ENCODE results near the gene NCKAP1.

NCKAP1 gene

DNA sequence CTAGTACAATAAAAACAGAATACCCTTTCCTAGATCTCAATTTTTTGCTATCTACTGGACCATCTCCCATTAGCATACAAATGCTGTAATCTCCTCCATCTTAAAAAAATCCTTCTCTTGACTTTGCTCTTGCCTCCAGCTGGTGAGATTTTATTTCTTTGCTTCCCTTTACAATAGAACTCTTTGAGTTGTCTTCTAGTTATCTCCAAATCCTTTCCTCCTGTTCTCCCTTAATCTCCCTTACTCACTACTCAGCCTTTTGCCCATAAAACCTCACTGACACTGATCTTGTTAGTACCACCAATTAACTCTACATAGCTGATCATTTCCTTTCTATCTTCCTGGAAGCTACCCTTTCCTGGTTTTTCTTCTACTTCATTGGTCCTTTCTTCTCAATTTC is 108.3 kb downstream of the NCKAP1 start:
- Histone ChIP-seq H3K36me3 (ENCODE audit: control insufficient read depth in 1 of 2, insufficient read depth in 2 of 2, low read length in 2 of 2) (peaks cover 4 to 5% of the 10 kb centered on the region in 2 experiments), H2BK5ac (ENCODE audit: low read depth, low read length, poor library complexity) (no peak overlapping the region), H4K8ac (ENCODE audit: low read depth, low read length) (no peak overlapping the region)

DNA sequence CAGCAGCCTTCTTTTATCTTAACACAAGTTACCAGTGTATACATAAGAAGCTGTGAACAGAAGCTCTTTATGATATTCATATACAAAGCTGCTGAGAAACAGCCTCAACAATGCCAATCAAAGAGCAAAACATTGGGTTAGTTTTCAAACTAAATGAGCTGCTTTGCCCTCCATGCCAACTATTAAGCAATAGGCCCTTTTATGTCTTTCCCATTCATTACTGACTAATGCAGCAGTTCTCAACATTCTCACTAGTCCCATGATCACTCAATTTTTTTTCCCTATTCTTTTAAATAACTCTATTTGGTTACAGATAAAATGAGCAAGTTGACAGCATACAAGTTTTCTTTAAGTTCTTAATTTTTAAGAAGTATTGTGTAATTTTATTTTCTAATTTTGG is 114.0 kb downstream of the NCKAP1 start:
- DNase-seq = no peak
- Histone ChIP-seq H3K4me2 (ENCODE audit: low read length) (no peak overlapping the region), H2BK5ac (ENCODE audit: low read depth, low read length, poor library complexity) (no peak overlapping the region), H3K79me1 (ENCODE audit: low read length) (no peaks in the 10 kb centered on the region), H3K27me3 (ENCODE audit: insufficient read depth, low read length) (no peaks in the 10 kb centered on the region), H3K4me1 (ENCODE audit: control insufficient read depth in 1 of 2, insufficient read depth in 2 of 2, low read length in 2 of 2) (no peaks in the 10 kb centered on the region), H3K36me3 (ENCODE audit: control insufficient read depth in 1 of 2, insufficient read depth in 2 of 2, low read length in 2 of 2) (peaks cover 6 to 19% of the 10 kb centered on the region in 2 experiments), H3K9me3 (ENCODE audit: insufficient read depth, low read depth, low read length) (no peaks in the 10 kb centered on the region), H3K9ac (ENCODE audit: low read length) (no peak overlapping the region), H3K14ac (ENCODE audit: low read length) (no peak overlapping the region), H3K79me2 (ENCODE audit: control insufficient read depth, insufficient read depth, low read length, poor library complexity) (no peaks in the 10 kb centered on the region), H2AK5ac (ENCODE audit: low read length) (no peak overlapping the region), H3K27ac (ENCODE audit: low read depth, low read length) (no peak overlapping the region), H3K4me3 (ENCODE audit: low read depth, low read length) (no peak overlapping the region), H3K23ac (ENCODE audit: low read length) (no peak overlapping the region), H2AFZ (ENCODE audit: insufficient read depth, low read length, poor library complexity) (no peak overlapping the region), H4K12ac (ENCODE audit: low read depth, low read length) (no peak overlapping the region), H3K18ac (ENCODE audit: low read length) (no peak overlapping the region), H3K4ac (ENCODE audit: low read depth, low read length) (no peak overlapping the region), H4K8ac (ENCODE audit: low read depth, low read length) (no peak overlapping the region), H2BK120ac (ENCODE audit: insufficient read depth, low read length, poor library complexity) (no peak overlapping the region), H4K91ac (ENCODE audit: low read depth, low read length) (no peak overlapping the region), H2BK12ac (ENCODE audit: low read length) (no peak overlapping the region)

More for the DNA sequence above, 108.3 kb downstream of the NCKAP1 start:
- Histone ChIP-seq H3K23ac (ENCODE audit: low read length) (no peak overlapping the region), H4K91ac (ENCODE audit: low read depth, low read length) (no peak overlapping the region), H2AK5ac (ENCODE audit: low read length) (no peak overlapping the region), H2BK12ac (ENCODE audit: low read length) (no peak overlapping the region), H3K79me2 (ENCODE audit: control insufficient read depth, insufficient read depth, low read length, poor library complexity) (no peaks in the 10 kb centered on the region), H3K14ac (ENCODE audit: low read length) (no peak overlapping the region), H3K79me1 (ENCODE audit: low read length) (no peaks in the 10 kb centered on the region), H3K4me1 (ENCODE audit: control insufficient read depth in 1 of 2, insufficient read depth in 2 of 2, low read length in 2 of 2) (no peaks in the 10 kb centered on the region), H3K27ac (ENCODE audit: low read depth, low read length) (no peak overlapping the region), H3K4me3 (ENCODE audit: low read depth, low read length) (no peak overlapping the region), H3K27me3 (ENCODE audit: insufficient read depth, low read length) (no peaks in the 10 kb centered on the region), H3K18ac (ENCODE audit: low read length) (no peak overlapping the region), H3K4ac (ENCODE audit: low read depth, low read length) (no peak overlapping the region), H3K4me2 (ENCODE audit: low read length) (no peak overlapping the region), H4K12ac (ENCODE audit: low read depth, low read length) (no peak overlapping the region), H2BK120ac (ENCODE audit: insufficient read depth, low read length, poor library complexity) (no peak overlapping the region), H3K9ac (ENCODE audit: low read length) (no peak overlapping the region), H2AFZ (ENCODE audit: insufficient read depth, low read length, poor library complexity) (no peak overlapping the region), H3K9me3 (ENCODE audit: insufficient read depth, low read depth, low read length) (no peaks in the 10 kb centered on the region)
- DNase-seq = no peak

DNA sequence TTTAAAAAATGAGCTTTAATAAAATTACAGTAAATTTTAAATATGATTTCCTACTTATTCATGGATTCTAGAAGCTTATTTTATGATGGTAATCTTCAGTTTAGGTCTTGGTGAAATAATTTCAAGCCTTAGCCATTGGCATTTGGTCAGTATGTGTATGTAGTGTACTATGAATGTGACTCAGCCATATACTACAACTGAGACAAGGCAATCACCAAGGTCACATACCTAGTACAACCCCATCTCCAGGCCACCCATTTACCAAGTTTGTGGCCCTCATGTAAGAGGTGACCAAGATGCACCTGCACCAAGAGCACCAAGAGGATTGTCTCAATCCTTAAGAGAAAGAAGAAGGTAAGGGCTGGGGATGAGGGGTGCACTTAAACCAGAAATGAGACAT is 117.0 kb downstream of the NCKAP1 start:
- no peak overlapping the region for H3K27ac ChIP-seq (ENCODE audit: low read depth, low read length)
- H3K36me3 ChIP-seq (ENCODE audit: control insufficient read depth in 1 of 2, insufficient read depth in 2 of 2, low read length in 2 of 2) = peaks cover 6 to 17% of the 10 kb centered on the region in 2 experiments
- H3K18ac ChIP-seq (ENCODE audit: low read length) = no peak overlapping the region
- H3K79me2 ChIP-seq (ENCODE audit: control insufficient read depth, insufficient read depth, low read length, poor library complexity) = no peaks in the 10 kb centered on the region
- H3K23ac ChIP-seq (ENCODE audit: low read length) = no peak overlapping the region
- H3K27me3 ChIP-seq (ENCODE audit: insufficient read depth, low read length) = no peaks in the 10 kb centered on the region
- no peak overlapping the region for H4K12ac ChIP-seq (ENCODE audit: low read depth, low read length)
- no peak overlapping the region for H3K4me2 ChIP-seq (ENCODE audit: low read length)
- no peak overlapping the region for H3K9ac ChIP-seq (ENCODE audit: low read length)
- H3K14ac ChIP-seq (ENCODE audit: low read length) = no peak overlapping the region
- no peak overlapping the region for H2BK120ac ChIP-seq (ENCODE audit: insufficient read depth, low read length, poor library complexity)
- H2BK5ac ChIP-seq (ENCODE audit: low read depth, low read length, poor library complexity) = no peak overlapping the region
- H3K4me1 ChIP-seq (ENCODE audit: control insufficient read depth in 1 of 2, insufficient read depth in 2 of 2, low read length in 2 of 2) = no peaks in the 10 kb centered on the region
- H3K4ac ChIP-seq (ENCODE audit: low read depth, low read length) = no peak overlapping the region
- DNase-seq = no peak
- H2AFZ ChIP-seq (ENCODE audit: insufficient read depth, low read length, poor library complexity) = no peak overlapping the region
- no peak overlapping the region for H2BK12ac ChIP-seq (ENCODE audit: low read length)
- H3K79me1 ChIP-seq (ENCODE audit: low read length) = no peaks in the 10 kb centered on the region
- no peak overlapping the region for H2AK5ac ChIP-seq (ENCODE audit: low read length)
- no peak overlapping the region for H3K4me3 ChIP-seq (ENCODE audit: low read depth, low read length)
- H3K9me3 ChIP-seq (ENCODE audit: insufficient read depth, low read depth, low read length) = no peaks in the 10 kb centered on the region
- H4K8ac ChIP-seq (ENCODE audit: low read depth, low read length) = no peak overlapping the region
- H4K91ac ChIP-seq (ENCODE audit: low read depth, low read length) = no peak overlapping the region

DNA sequence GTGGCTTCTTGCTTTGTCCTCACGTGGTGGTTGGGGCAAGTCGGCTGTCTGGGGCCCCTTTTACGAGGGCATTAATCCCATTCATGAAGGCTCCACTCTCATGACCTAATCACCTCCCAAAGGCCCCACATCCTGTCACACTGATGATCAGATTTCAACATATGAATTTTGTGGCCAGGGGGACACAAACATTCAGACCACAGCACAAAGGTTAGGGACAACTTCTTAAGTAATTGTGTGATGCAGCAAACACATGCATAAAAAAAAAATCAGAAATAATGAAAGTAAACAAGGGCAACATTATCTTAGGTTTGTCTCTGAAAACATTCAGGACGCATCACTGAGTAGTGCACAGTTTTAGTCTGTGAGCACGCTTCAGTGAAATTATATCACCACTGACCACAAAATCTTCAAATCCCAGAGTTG is 117.6 kb downstream of the NCKAP1 start:
- Histone ChIP-seq H2BK12ac (ENCODE audit: low read length) (no peak overlapping the region), H3K79me2 (ENCODE audit: control insufficient read depth, insufficient read depth, low read length, poor library complexity) (no peaks in the 10 kb centered on the region), H4K8ac (ENCODE audit: low read depth, low read length) (no peak overlapping the region), H2AFZ (ENCODE audit: insufficient read depth, low read length, poor library complexity) (no peak overlapping the region), H2BK5ac (ENCODE audit: low read depth, low read length, poor library complexity) (no peak overlapping the region), H3K36me3 (ENCODE audit: control insufficient read depth in 1 of 2, insufficient read depth in 2 of 2, low read length in 2 of 2) (peaks cover 6 to 17% of the 10 kb centered on the region in 2 experiments), H3K18ac (ENCODE audit: low read length) (no peak overlapping the region), H4K12ac (ENCODE audit: low read depth, low read length) (no peak overlapping the region), H3K4me2 (ENCODE audit: low read length) (no peak overlapping the region), H3K4me1 (ENCODE audit: control insufficient read depth in 1 of 2, insufficient read depth in 2 of 2, low read length in 2 of 2) (peaks cover 4% of the 10 kb centered on the region in 2 experiments), H2AK5ac (ENCODE audit: low read length) (no peak overlapping the region), H3K14ac (ENCODE audit: low read length) (no peak overlapping the region), H3K27me3 (ENCODE audit: insufficient read depth, low read length) (no peaks in the 10 kb centered on the region), H3K23ac (ENCODE audit: low read length) (no peak overlapping the region), H3K9ac (ENCODE audit: low read length) (no peak overlapping the region), H3K27ac (ENCODE audit: low read depth, low read length) (no peak overlapping the region), H3K9me3 (ENCODE audit: insufficient read depth, low read depth, low read length) (no peaks in the 10 kb centered on the region), H4K91ac (ENCODE audit: low read depth, low read length) (no peak overlapping the region), H3K4me3 (ENCODE audit: low read depth, low read length) (no peak overlapping the region), H2BK120ac (ENCODE audit: insufficient read depth, low read length, poor library complexity) (no peak overlapping the region), H3K4ac (ENCODE audit: low read depth, low read length) (no peak overlapping the region), H3K79me1 (ENCODE audit: low read length) (no peaks in the 10 kb centered on the region)
- no peak for DNase-seq
- no CpG with 5 or more reads among the region's 5 CpGs for WGBS (ENCODE audit: extremely low coverage, insufficient coverage, insufficient read length)

DNA sequence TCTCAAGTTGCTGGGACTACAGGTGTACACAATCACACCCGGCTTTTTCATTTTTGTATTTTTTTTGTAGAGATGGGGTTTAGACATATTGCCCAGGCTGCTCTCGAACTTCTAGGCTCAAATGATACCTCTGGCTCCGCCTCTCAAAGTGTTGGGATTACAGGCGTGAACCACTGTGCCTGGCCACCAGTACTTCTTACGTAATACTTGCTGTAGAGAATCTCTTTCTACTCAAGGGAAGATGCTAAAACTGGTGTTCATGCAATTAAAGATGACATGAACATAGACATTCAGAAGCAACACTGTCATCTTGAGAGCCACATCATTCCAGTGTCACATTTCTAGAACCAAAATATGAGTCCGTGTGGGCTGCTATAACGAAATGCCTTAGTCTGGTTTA is 118.2 kb downstream of the NCKAP1 start:
- Histone ChIP-seq H3K79me2 (ENCODE audit: control insufficient read depth, insufficient read depth, low read length, poor library complexity) (no peaks in the 10 kb centered on the region), H3K27ac (ENCODE audit: low read depth, low read length) (no peak overlapping the region), H3K36me3 (ENCODE audit: control insufficient read depth in 1 of 2, insufficient read depth in 2 of 2, low read length in 2 of 2) (peaks cover 6 to 20% of the 10 kb centered on the region in 2 experiments), H2AFZ (ENCODE audit: insufficient read depth, low read length, poor library complexity) (no peak overlapping the region), H3K14ac (ENCODE audit: low read length) (no peak overlapping the region), H3K23ac (ENCODE audit: low read length) (no peak overlapping the region), H3K4me1 (ENCODE audit: control insufficient read depth in 1 of 2, insufficient read depth in 2 of 2, low read length in 2 of 2) (peaks cover 4 to 6% of the 10 kb centered on the region in 2 experiments), H4K8ac (ENCODE audit: low read depth, low read length) (no peak overlapping the region), H2BK5ac (ENCODE audit: low read depth, low read length, poor library complexity) (no peak overlapping the region), H3K9me3 (ENCODE audit: insufficient read depth, low read depth, low read length) (no peaks in the 10 kb centered on the region), H3K27me3 (ENCODE audit: insufficient read depth, low read length) (no peaks in the 10 kb centered on the region), H2AK5ac (ENCODE audit: low read length) (no peak overlapping the region), H3K79me1 (ENCODE audit: low read length) (no peaks in the 10 kb centered on the region), H3K4ac (ENCODE audit: low read depth, low read length) (no peak overlapping the region), H2BK120ac (ENCODE audit: insufficient read depth, low read length, poor library complexity) (no peak overlapping the region), H3K4me2 (ENCODE audit: low read length) (no peak overlapping the region), H3K18ac (ENCODE audit: low read length) (no peak overlapping the region), H2BK12ac (ENCODE audit: low read length) (no peak overlapping the region), H4K12ac (ENCODE audit: low read depth, low read length) (no peak overlapping the region), H3K4me3 (ENCODE audit: low read depth, low read length) (no peak overlapping the region), H4K91ac (ENCODE audit: low read depth, low read length) (no peak overlapping the region), H3K9ac (ENCODE audit: low read length) (no peak overlapping the region)
- no peak for DNase-seq
- no CpG with 5 or more reads among the region's 7 CpGs for WGBS (ENCODE audit: extremely low coverage, insufficient coverage, insufficient read length)

Measured in trophoblast cell (in vitro differentiated cells and primary cell).